ENCODE measurements around the gene SCN5A.

GRCh38 chr3:38578551-38578950 lies 70.9 kb downstream of the SCN5A start:
- TF ChIP-seq EZH2 (IDR thresholded peaks at IDR 0.05; ENCODE audit: low read length): no peak
- TF ChIP-seq CTCF (optimal IDR thresholded peaks at IDR 0.05 in 1 of 3, IDR thresholded peaks at IDR 0.05 in 1 of 3, conservative IDR thresholded peaks at IDR 0.05 in 1 of 3; ENCODE audit: extremely low read depth in 1 of 3, insufficient read depth in 2 of 3, low read length in 3 of 3): no peak
